ENCODE measurements around the gene GIT2.
A peak's percentile ranks its signal among the peaks of the same experiment; 100 is the strongest.
"Not testable (repeated sequence)": the region's sequence is repeated elsewhere in the genome, so short reads cannot be mapped to it uniquely, and the experiment has no call there.

The GIT2 gene

GRCh38 chr12:110005319-110005973 is 9.3 kb upstream of the GIT2 start:
- peak; percentile 24 for DNase-seq (ENCODE audit: low spot score)

DNA sequence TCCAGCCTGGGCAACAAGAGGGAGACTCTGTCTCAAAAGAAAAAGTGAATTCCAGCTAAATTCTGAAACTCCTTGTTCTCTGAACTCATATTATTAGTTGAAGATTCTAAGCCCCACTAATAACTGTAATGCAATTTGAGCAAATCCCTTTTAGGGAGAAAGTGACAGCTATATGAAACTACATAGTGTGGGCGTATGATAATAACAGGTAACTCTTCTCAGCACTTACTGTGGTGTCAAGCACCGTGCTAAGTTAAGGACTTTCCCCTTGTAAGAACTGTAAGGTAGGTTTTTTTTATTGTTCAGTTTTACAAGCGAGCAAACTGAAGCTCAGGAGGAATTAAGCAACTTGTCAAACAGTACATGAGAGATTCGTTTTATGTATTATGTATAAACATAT is 8.4 kb upstream of the GIT2 start:
- DNase-seq (ENCODE audit: low spot score) = no peak

DNA sequence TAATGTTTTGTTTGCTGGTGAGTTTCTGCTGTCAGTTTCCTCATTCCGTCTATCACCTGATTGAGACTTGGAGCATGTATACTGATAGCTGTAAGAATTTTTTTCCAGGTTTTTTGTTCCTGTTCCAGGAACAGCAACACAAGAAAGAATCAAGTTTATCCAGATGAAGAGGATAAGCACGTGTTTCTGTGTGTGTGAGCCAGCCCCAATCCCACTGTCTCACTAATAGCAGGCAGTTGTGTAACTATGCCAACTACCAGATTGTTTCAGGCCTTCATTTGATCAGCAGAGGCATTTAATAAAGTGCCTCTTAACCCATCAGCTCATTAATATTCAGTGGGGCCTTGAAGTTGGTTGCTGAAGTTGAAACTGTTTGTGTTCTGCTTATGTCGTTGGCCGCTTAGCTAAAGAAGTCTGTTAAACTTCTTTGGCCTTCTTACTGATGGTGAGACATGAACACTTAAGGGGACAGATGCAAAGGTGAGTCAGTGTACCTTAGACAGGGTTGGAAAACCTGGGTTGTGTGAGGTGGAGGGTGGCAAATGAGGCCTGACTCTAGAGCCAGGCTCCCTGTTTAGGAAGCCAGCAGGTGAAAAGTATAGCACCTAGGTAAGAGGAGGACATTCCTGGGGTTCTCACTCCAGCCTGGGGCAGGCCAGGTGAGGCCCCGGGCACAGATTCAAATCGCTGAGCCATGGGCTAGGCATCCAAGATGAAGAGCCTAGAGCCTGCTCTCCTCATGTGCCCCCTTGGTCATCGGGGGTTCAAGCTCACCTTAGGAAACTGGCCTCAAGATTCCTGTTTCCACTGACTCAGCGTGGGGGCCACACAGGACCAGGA is 6.7 kb upstream of the GIT2 start:
- no peak for DNase-seq (ENCODE audit: low spot score)

DNA sequence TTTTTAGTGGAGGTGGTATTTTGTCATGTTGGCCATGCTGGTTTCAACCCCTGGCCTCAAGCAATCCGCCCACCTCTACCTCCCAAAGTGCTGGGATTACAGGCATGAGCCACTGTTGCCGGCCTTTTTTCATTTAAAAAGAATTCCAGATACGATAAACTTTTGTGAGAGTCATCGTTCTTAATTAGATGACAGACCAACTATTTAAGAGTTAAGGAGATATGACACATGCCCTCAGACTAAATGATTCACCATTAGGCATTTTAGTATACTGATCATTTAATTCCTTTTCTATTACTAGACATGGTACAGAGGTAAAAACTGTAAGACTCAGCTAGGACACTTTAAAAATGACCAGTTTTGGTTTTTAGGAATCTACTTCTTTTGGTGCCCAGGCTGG is 5.4 kb upstream of the GIT2 start:
- DNase-seq (ENCODE audit: low spot score) = no peak

- no peak for DNase-seq (ENCODE audit: low spot score)
Observed at GRCh38 chr12:109999983-110000505, 3.9 kb upstream of the GIT2 start.

DNA sequence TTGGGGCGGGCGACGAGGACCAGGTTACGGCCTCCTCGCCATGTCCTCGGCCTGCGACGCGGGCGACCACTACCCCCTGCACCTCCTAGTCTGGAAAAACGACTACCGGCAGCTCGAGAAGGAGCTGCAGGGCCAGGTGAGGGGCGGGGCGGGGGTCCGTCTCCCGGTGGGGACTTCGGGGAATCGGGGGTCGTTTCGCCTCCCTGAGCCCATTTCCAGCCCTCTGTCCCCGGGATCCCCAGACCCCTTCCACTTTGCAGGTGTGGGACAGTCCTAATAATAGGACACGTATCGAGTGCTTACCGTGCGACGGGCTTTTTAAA is 3.4 kb upstream of the GIT2 start:
- no peak for DNase-seq (ENCODE audit: low spot score)

GRCh38 chr12:109998904-109999648 is 2.9 kb upstream of the GIT2 start, which contains the start of gene ANKRD13A:
ANKRD13A (plus strand) TSS chr12:109999430; CDS start chr12:109999689, 259 bp downstream.
- peak; percentile 95 for DNase-seq (ENCODE audit: low spot score)

- no peak for DNase-seq (ENCODE audit: low spot score)
Observed at GRCh38 chr12:109998241-109998903, 2.2 kb upstream of the GIT2 start.

DNA sequence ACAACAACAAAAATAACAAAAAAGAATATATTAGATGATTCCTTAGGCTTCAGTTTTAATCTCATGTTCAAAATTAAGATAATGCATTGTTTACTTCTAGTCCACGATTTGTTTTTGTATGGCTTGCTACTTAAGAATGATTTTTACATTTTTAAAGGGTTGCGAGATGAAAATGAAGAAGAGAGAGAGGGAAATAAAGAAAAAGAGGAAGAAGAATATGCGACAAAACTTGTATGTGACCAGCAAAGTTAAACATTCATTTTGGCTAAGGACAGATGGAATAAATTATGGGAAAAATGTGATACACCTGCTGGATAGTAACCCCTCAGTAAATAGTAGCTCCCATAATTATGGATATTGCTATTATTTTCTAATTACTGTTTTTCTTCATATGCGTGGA is 1.2 kb upstream of the GIT2 start:
- DNase-seq (ENCODE audit: low spot score) = no peak

DNA sequence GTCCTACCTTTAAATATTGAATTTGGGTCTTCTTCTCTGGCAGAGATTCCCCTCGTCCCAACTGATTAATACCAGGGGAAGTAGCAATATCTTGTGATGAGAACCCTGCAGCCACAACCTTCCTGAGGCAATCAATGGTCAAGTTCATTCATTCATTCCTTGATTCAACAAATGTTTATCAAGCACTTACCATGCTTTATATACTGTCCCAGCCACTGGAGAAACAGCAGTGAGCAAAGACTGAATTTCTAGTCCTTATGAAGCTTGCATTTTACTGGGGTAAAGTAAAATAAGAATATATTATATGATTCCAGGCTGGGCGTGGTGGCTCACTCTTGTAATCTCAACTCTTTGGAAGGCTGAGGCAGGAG is 300 bp upstream of the GIT2 start:
- no peak for DNase-seq (ENCODE audit: low spot score)

- DNase-seq (ENCODE audit: low spot score) = no peak
Observed at GRCh38 chr12:109995361-109995685, 845 bp downstream of the GIT2 start.

DNA sequence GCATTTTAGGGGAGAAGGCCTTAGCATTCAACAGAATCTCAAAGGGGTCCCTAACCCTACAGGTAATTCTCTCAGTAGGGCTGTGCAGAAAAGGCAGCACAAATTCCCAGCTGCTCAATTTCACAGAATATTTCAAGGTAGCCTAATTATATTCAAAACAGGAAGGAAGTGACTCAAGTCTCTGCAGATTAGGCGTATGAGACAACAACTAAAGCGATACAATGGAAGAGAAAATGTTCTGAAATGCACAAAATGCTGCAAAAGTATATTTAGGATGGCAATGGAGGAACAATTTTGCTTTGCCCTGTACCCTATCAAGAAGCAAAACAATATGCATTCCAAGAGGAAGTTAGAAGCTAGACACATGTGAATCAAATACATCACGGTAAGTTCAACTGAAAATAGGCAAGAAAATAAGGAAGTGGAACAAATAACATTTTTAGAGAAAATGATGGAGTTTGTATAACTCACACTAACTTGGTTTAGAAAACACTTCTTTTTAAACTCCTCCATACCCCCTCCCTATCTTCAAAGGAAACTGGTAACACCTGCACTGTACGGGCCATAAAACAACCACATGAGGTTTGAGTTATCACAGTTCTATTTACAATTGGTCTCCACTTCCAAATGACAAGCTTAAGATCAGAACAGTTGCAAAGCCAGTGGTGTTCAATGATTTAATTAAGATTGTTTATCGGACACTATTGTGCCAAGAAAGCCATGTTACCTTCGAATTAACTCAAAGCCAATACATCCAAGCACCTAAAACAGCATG is 1.6 kb downstream of the GIT2 start:
- peak; percentile 59 for DNase-seq (ENCODE audit: low spot score)

DNA sequence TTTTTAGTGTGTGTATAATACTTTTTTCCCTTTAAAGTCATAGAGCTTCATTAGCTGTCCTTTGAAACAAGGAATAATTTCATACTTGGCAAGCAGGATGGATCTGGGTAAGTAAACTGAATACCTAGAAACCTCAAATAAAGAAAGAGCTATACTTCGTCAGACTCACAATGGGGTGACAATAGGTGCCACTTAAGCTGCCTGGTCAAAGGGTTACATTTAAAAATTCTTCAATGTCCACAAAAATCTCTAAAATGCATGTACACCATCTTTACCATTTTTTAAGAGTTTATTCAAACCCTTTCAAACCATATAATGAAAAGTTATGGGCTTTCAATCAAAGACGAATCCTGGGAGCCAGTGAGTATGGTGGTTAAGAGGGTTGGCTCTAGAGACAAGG is 3.1 kb downstream of the GIT2 start:
- no peak for DNase-seq (ENCODE audit: low spot score)

GRCh38 chr12:109991586-109991985 is 4.6 kb downstream of the GIT2 start:
- no peak for DNase-seq (ENCODE audit: low spot score)

DNA sequence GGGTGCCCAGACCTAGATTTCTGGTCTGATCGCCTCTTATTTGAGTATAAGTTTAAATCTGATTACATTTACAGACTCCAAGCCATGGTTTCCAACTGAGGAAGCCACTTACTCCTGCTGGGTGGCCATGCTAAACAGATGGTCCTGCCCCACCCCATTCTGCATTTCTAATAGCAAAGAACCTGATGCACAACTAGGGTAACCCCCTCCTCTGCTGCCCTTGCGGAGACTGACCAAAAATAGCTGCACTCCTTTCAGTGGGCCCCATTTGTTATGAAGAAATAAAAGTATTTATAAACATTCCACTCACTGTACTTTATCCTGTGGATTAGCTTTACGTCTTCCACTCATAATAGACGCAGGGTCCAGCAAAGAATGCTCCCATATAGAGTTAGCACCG is 6.8 kb downstream of the GIT2 start:
- no peak for DNase-seq (ENCODE audit: low spot score)

DNA sequence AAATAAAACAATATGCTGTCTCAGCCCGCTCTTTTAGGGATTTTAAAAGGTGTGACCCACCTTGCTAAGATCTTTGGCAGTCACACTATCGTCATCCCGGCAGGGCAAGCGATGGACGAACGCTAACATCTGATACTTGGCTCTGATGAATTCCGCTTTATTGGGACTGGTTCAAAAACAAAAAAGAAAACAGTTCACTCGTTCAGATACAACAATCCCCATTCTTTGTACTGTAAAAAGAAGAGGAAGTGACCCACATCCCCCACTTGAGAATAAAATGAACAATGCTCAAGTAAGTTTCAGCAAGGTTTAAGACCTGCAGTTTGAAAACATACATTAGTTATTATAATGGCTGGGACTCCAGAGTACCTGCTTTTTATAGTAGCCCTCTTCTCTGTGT is 7.3 kb downstream of the GIT2 start:
- DNase-seq (ENCODE audit: low spot score) = no peak

DNA sequence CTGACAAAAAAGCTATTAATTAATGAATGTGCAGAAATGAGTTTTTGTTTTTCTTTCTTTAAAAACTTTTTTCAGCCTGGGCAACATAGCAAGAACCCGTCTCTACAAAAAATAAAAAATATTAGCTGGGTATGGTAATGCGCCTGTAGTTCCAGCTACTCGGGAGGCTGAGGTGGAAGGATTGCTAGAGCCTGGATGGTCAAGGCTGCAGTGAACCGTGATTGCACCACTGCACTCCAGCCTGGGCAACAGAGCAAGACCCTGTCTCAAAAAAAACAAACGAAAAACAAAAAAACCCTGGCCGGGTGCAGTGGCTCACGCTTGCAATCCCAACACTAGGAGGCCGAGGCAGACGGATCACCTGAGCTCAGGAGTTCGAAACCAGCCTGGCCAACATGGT is 7.9 kb downstream of the GIT2 start:
- DNase-seq (ENCODE audit: low spot score) = no peak

- DNase-seq (ENCODE audit: low spot score) = no peak
Observed at GRCh38 chr12:109987615-109988014, 8.6 kb downstream of the GIT2 start.

GRCh38 chr12:109986236-109986635 is 9.9 kb downstream of the GIT2 start:
- DNase-seq (ENCODE audit: low spot score) = not testable (repeated sequence)

- DNase-seq (ENCODE audit: low spot score) = no peak
Observed at GRCh38 chr12:109983432-109984142, 12.6 kb downstream of the GIT2 start.

GRCh38 chr12:109982210-109982609 is 14.0 kb downstream of the GIT2 start:
- DNase-seq (ENCODE audit: low spot score) = no peak

Measured in CD4-positive, alpha-beta T cell treated with Interleukin-15 for 4 hours (primary cell).